WTC11 (cell line): ENCODE results near the gene PER1. TPM values are rescaled to one million over a fixed set of nuclear protein-coding genes. Genes with fewer than 3 reads are reported as not detected.

Experiments
- ATAC-seq: fragments of 200-7000 bp; cut with Tn5 transposase; 2 replicates; pipeline ENCODE4 v1.10.0; 2021; ENCODE audit warnings: mild to moderate bottlenecking, moderate library complexity
- CTCF ChIA-PET: fragments of 300-600 bp; sonication (Branson Sonifier 250); formaldehyde crosslinking; loops from one replicate; lab custom pipeline; 2021; ENCODE audit warnings: antibody characterized with exemption; lab: Charles Lee
- POLR2A ChIA-PET: fragments of 350-600 bp; sonication (Branson Sonifier 250); formaldehyde crosslinking; loops from one replicate; lab custom pipeline; 2021; ENCODE audit warnings: antibody characterized with exemption; lab: Charles Lee
- DNase-seq: peaks from one replicate; pipeline ENCODE4 v3.0.0; 2021; ENCODE audit warnings: low spot score
- H3K27ac Mint-ChIP-seq: 2 replicates; pipeline ENCODE4 v1.8.0; 2021; ENCODE audit warnings: mixed read lengths
- H3K27me3 Mint-ChIP-seq: 2 replicates; pipeline ENCODE4 v1.8.0; 2021; ENCODE audit warnings: low read depth, mild to moderate bottlenecking, moderate library complexity, mixed read lengths
- H3K36me3 Mint-ChIP-seq: 2 replicates; pipeline ENCODE4 v1.8.0; 2021; ENCODE audit warnings: mixed read lengths
- H3K4me1 Mint-ChIP-seq: 2 replicates; pipeline ENCODE4 v1.8.0; 2022; ENCODE audit warnings: mixed read lengths
- H3K4me3 Mint-ChIP-seq: 2 replicates; pipeline ENCODE4 v1.8.0; 2021; ENCODE audit warnings: mild to moderate bottlenecking, moderate library complexity, mixed read lengths
- H3K9me3 Mint-ChIP-seq: 2 replicates; pipeline ENCODE4 v1.8.0; 2021; ENCODE audit warnings: mixed read lengths
- CBFB ChIP-seq: sonication (generic); formaldehyde crosslinking; IDR thresholded peaks from 2 replicates; pipeline ENCODE4 v1.8.1; 2022; ENCODE audit warnings: mild to moderate bottlenecking, low read depth, missing genetic modification reagents
- EMX1 ChIP-seq: fragments of 250-450 bp; sonication (Bioruptor Pico); IDR thresholded peaks from 2 replicates; pipeline ENCODE4 v1.8.0; 2021; ENCODE audit warnings: mild to moderate bottlenecking
- ETV6 ChIP-seq: sonication (generic); formaldehyde crosslinking; IDR thresholded peaks from 2 replicates; pipeline ENCODE4 v1.8.1; 2022; ENCODE audit warnings: mild to moderate bottlenecking, missing genetic modification reagents
- FOXJ3 ChIP-seq: sonication (generic); formaldehyde crosslinking; IDR thresholded peaks from 2 replicates; pipeline ENCODE4 v1.9.0; 2021; ENCODE audit warnings: missing genetic modification reagents, mild to moderate bottlenecking, borderline replicate concordance
- FOXK1 ChIP-seq: sonication (generic); formaldehyde crosslinking; IDR thresholded peaks from 2 replicates; pipeline ENCODE4 v1.8.0; 2022; ENCODE audit warnings: mild to moderate bottlenecking, moderate library complexity, missing genetic modification reagents
- GRHL2 ChIP-seq: fragments of 250-450 bp; sonication (Bioruptor Pico); IDR thresholded peaks from 2 replicates; pipeline ENCODE4 v1.8.0; 2022; ENCODE audit warnings: mild to moderate bottlenecking, moderate library complexity; ENCODE audit not compliant: insufficient replicate concordance, severe bottlenecking
- JUN ChIP-seq: sonication (generic); formaldehyde crosslinking; IDR thresholded peaks from 2 replicates; pipeline ENCODE4 v1.8.0; 2023; ENCODE audit warnings: mild to moderate bottlenecking, missing genetic modification reagents
- PRRX2 ChIP-seq: fragments of 250-450 bp; sonication (Bioruptor Pico); IDR thresholded peaks from 2 replicates; pipeline ENCODE4 v1.8.0; 2021; ENCODE audit warnings: mild to moderate bottlenecking
- RELA ChIP-seq: sonication (generic); formaldehyde crosslinking; IDR thresholded peaks from 2 replicates; pipeline ENCODE4 v1.8.1; 2022; ENCODE audit warnings: missing genetic modification reagents, mild to moderate bottlenecking, borderline replicate concordance
- TEAD4 ChIP-seq: sonication (generic); formaldehyde crosslinking; IDR thresholded peaks from 2 replicates; pipeline ENCODE4 v1.8.0; 2022; ENCODE audit warnings: mild to moderate bottlenecking, missing genetic modification reagents
- ZNF121 ChIP-seq: sonication (generic); formaldehyde crosslinking; IDR thresholded peaks from 2 replicates; pipeline ENCODE4 v1.8.0; 2023; ENCODE audit warnings: missing genetic modification reagents
- ZNF219 ChIP-seq: sonication (generic); formaldehyde crosslinking; IDR thresholded peaks from 2 replicates; pipeline ENCODE4 v1.8.0; 2023; ENCODE audit warnings: missing genetic modification reagents, mild to moderate bottlenecking, borderline replicate concordance
- ZNF232 ChIP-seq: sonication (generic); formaldehyde crosslinking; IDR thresholded peaks from 2 replicates; pipeline ENCODE4 v1.8.0; 2022; ENCODE audit warnings: mild to moderate bottlenecking, missing genetic modification reagents
- ZNF263 ChIP-seq: sonication (generic); formaldehyde crosslinking; IDR thresholded peaks from 2 replicates; pipeline ENCODE4 v1.8.1; 2022; ENCODE audit warnings: low read depth, mild to moderate bottlenecking, moderate library complexity, missing genetic modification reagents
- ZNF396 ChIP-seq: fragments of 250-450 bp; sonication (Bioruptor Pico); IDR thresholded peaks from 2 replicates; pipeline ENCODE4 v1.8.0; 2021; ENCODE audit warnings: mild to moderate bottlenecking, moderate library complexity, borderline replicate concordance
- total RNA-seq: library from RNA; stranded (reverse); gene quantifications from 3 replicates; pipeline ENCODE4 v1.2.3, GENCODE V29; 2021
- TF ChIP-seq, protein P1 (sequence below): sonication (generic); formaldehyde crosslinking; IDR thresholded peaks from 2 replicates; pipeline ENCODE4 v1.8.1; 2023; ENCODE audit warnings: mild to moderate bottlenecking, missing genetic modification reagents, borderline replicate concordance
- TF ChIP-seq, protein P2 (sequence below): sonication (generic); formaldehyde crosslinking; IDR thresholded peaks from 2 replicates; pipeline ENCODE4 v1.8.1; 2023; ENCODE audit warnings: mild to moderate bottlenecking, moderate library complexity, missing genetic modification reagents
- TF ChIP-seq, protein P3 (sequence below): sonication (generic); formaldehyde crosslinking; IDR thresholded peaks from 2 replicates; pipeline ENCODE4 v1.8.0; 2022; ENCODE audit warnings: missing genetic modification reagents
- TF ChIP-seq, protein P4 (sequence below): fragments of 200-600 bp; IDR thresholded peaks from 2 replicates; pipeline ENCODE4 v1.8.0; 2022; ENCODE audit warnings: antibody characterized with exemption
- TF ChIP-seq, protein P5 (sequence below): sonication (generic); formaldehyde crosslinking; IDR thresholded peaks from 2 replicates; pipeline ENCODE4 v1.8.1; 2022; ENCODE audit warnings: low read depth, mild to moderate bottlenecking, moderate library complexity, missing genetic modification reagents, borderline replicate concordance
- TF ChIP-seq, protein P6 (sequence below): sonication (generic); formaldehyde crosslinking; IDR thresholded peaks from 2 replicates; pipeline ENCODE4 v1.8.1; 2023; ENCODE audit warnings: mild to moderate bottlenecking, missing genetic modification reagents

Gene PER1
- total RNA-seq, 1 experiment from 2014 or later: 46.9 TPM

DNA sequence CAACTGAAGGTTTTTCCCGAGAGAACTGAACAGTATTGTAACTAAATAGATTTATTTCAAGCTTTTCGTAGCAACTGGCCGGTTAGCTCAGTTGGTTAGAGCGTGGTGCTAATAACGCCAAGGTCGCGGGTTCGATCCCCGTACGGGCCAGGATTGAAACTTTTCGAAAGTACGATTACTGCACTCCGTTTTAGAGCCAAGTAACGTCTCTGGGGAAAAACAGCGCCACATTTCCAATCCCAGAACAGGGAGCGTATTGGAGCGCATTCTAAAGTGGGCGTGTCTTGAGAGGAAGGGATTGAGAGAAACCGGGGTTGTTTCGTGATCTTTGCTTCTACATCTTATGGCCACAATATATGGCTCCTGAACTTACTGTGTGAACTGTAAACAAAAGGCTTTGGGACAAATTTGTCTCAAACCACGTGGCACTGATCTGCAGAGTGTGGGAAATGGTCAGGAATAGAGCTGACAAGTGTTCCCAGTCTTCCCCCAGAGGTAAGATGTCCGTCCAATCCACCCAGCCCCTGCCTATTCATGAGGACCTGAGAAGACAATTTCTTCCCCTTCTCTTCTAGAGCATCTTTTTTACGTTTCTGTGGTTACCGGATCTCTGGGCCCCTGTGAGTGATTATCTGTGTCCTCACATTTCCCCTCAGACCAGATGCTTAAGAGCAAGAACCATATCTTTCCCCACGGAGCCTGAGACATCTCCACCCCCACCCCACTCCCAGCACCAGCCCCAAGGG, 35.5 kb upstream of the PER1 start (continued):
- TF ChIP-seq, protein P1, sequence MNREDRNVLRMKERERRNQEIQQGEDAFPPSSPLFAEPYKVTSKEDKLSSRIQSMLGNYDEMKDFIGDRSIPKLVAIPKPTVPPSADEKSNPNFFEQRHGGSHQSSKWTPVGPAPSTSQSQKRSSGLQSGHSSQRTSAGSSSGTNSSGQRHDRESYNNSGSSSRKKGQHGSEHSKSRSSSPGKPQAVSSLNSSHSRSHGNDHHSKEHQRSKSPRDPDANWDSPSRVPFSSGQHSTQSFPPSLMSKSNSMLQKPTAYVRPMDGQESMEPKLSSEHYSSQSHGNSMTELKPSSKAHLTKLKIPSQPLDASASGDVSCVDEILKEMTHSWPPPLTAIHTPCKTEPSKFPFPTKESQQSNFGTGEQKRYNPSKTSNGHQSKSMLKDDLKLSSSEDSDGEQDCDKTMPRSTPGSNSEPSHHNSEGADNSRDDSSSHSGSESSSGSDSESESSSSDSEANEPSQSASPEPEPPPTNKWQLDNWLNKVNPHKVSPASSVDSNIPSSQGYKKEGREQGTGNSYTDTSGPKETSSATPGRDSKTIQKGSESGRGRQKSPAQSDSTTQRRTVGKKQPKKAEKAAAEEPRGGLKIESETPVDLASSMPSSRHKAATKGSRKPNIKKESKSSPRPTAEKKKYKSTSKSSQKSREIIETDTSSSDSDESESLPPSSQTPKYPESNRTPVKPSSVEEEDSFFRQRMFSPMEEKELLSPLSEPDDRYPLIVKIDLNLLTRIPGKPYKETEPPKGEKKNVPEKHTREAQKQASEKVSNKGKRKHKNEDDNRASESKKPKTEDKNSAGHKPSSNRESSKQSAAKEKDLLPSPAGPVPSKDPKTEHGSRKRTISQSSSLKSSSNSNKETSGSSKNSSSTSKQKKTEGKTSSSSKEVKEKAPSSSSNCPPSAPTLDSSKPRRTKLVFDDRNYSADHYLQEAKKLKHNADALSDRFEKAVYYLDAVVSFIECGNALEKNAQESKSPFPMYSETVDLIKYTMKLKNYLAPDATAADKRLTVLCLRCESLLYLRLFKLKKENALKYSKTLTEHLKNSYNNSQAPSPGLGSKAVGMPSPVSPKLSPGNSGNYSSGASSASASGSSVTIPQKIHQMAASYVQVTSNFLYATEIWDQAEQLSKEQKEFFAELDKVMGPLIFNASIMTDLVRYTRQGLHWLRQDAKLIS (CRISPR knock-in tag): no peak
- no peak for TF ChIP-seq FOXJ3 (CRISPR knock-in tag)
- TF ChIP-seq ZNF219: no peak
- TF ChIP-seq, protein P2, sequence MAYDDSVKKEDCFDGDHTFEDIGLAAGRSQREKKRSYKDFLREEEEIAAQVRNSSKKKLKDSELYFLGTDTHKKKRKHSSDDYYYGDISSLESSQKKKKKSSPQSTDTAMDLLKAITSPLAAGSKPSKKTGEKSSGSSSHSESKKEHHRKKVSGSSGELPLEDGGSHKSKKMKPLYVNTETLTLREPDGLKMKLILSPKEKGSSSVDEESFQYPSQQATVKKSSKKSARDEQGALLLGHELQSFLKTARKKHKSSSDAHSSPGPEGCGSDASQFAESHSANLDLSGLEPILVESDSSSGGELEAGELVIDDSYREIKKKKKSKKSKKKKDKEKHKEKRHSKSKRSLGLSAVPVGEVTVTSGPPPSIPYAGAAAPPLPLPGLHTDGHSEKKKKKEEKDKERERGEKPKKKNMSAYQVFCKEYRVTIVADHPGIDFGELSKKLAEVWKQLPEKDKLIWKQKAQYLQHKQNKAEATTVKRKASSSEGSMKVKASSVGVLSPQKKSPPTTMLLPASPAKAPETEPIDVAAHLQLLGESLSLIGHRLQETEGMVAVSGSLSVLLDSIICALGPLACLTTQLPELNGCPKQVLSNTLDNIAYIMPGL: peak; percentile 88; the same call in 1 of the 2 replicates
- TF ChIP-seq ZNF263: no peak
- TF ChIP-seq EMX1 (CRISPR knock-in tag): peak; percentile 82; the same call in 1 of the 2 replicates
- TF ChIP-seq ZNF232 (CRISPR knock-in tag): no peak
- TF ChIP-seq, protein P3, sequence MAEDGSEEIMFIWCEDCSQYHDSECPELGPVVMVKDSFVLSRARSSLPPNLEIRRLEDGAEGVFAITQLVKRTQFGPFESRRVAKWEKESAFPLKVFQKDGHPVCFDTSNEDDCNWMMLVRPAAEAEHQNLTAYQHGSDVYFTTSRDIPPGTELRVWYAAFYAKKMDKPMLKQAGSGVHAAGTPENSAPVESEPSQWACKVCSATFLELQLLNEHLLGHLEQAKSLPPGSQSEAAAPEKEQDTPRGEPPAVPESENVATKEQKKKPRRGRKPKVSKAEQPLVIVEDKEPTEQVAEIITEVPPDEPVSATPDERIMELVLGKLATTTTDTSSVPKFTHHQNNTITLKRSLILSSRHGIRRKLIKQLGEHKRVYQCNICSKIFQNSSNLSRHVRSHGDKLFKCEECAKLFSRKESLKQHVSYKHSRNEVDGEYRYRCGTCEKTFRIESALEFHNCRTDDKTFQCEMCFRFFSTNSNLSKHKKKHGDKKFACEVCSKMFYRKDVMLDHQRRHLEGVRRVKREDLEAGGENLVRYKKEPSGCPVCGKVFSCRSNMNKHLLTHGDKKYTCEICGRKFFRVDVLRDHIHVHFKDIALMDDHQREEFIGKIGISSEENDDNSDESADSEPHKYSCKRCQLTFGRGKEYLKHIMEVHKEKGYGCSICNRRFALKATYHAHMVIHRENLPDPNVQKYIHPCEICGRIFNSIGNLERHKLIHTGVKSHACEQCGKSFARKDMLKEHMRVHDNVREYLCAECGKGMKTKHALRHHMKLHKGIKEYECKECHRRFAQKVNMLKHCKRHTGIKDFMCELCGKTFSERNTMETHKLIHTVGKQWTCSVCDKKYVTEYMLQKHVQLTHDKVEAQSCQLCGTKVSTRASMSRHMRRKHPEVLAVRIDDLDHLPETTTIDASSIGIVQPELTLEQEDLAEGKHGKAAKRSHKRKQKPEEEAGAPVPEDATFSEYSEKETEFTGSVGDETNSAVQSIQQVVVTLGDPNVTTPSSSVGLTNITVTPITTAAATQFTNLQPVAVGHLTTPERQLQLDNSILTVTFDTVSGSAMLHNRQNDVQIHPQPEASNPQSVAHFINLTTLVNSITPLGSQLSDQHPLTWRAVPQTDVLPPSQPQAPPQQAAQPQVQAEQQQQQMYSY (CRISPR knock-in tag): no peak
- TF ChIP-seq RELA (CRISPR knock-in tag): no peak
- no peak for TF ChIP-seq GRHL2 (CRISPR knock-in tag)
- TF ChIP-seq ETV6: no peak

DNA sequence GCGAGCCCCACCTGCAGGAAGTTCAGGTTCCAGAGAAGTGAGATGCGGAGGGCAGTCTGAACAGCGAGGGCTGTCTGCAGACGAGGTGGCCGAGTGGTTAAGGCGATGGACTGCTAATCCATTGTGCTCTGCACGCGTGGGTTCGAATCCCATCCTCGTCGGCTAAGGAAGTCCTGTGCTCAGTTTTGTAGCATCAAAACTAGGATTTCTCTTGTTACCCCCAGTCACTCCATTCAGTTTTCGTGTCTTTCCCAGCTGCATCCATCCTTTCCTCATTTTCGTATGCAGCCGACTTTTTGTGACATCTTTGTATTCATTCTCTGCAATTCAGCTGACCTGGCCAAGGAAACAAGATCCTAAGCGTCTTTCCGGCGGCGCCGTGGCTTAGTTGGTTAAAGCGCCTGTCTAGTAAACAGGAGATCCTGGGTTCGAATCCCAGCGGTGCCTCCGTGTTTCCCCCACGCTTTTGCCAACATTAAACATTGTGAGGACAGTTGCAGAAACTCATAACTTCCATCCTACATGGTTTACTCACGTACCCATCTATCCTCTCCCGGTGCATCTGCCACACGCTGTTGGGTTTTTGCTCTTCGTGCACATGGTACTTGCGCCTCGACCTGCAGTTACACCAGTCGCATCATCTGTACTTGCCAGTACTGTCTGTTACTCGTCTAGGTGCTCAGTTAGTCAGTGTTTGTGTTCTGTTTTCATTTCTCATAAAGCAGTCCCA, 34.7 kb upstream of the PER1 start:
- Mint-ChIP-seq H3K9me3 (no peaks in the 10 kb centered on the region), H3K36me3 (no peaks in the 10 kb centered on the region), H3K4me1 (peaks cover 15% of the 10 kb centered on the region), H3K27ac (no peak overlapping the region), H3K27me3 (no peaks in the 10 kb centered on the region; the same call in 1 of the 2 replicates), H3K4me3 (no peak overlapping the region)
- POLR2A ChIA-PET: interaction anchor here (1.1 to 1.3 kb wide), 3 partner anchors 23 to 40 kb away, joined by 3 read pairs; partner anchors contain the start of gene AURKB
- peak; percentile 38 for ATAC-seq
- CTCF ChIA-PET: interaction anchor here (1.4 to 3.8 kb wide), 3 partner anchors 36 to 113 kb away, joined by 4 to 24 read pairs (median 15); partner anchors contain the start of gene ALOXE3
- DNase-seq: peak; percentile 97
- no peak for TF ChIP-seq ZNF396
- TF ChIP-seq ZNF121 (CRISPR knock-in tag): no peak
- TF ChIP-seq, protein P4, sequence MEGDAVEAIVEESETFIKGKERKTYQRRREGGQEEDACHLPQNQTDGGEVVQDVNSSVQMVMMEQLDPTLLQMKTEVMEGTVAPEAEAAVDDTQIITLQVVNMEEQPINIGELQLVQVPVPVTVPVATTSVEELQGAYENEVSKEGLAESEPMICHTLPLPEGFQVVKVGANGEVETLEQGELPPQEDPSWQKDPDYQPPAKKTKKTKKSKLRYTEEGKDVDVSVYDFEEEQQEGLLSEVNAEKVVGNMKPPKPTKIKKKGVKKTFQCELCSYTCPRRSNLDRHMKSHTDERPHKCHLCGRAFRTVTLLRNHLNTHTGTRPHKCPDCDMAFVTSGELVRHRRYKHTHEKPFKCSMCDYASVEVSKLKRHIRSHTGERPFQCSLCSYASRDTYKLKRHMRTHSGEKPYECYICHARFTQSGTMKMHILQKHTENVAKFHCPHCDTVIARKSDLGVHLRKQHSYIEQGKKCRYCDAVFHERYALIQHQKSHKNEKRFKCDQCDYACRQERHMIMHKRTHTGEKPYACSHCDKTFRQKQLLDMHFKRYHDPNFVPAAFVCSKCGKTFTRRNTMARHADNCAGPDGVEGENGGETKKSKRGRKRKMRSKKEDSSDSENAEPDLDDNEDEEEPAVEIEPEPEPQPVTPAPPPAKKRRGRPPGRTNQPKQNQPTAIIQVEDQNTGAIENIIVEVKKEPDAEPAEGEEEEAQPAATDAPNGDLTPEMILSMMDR: no peak
- TF ChIP-seq JUN (CRISPR knock-in tag): peak; percentile 72; the same call in 1 of the 2 replicates
- TF ChIP-seq, protein P5, sequence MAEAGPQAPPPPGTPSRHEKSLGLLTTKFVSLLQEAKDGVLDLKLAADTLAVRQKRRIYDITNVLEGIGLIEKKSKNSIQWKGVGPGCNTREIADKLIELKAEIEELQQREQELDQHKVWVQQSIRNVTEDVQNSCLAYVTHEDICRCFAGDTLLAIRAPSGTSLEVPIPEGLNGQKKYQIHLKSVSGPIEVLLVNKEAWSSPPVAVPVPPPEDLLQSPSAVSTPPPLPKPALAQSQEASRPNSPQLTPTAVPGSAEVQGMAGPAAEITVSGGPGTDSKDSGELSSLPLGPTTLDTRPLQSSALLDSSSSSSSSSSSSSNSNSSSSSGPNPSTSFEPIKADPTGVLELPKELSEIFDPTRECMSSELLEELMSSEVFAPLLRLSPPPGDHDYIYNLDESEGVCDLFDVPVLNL (CRISPR knock-in tag): no peak
- peak; percentile 91; the same call in 1 of the 2 replicates for TF ChIP-seq ZNF232 (CRISPR knock-in tag)
- no peak for TF ChIP-seq TEAD4 (CRISPR knock-in tag)
- TF ChIP-seq FOXK1 (CRISPR knock-in tag): peak; percentile 58; the same call in 1 of the 2 replicates
- TF ChIP-seq, protein P6, sequence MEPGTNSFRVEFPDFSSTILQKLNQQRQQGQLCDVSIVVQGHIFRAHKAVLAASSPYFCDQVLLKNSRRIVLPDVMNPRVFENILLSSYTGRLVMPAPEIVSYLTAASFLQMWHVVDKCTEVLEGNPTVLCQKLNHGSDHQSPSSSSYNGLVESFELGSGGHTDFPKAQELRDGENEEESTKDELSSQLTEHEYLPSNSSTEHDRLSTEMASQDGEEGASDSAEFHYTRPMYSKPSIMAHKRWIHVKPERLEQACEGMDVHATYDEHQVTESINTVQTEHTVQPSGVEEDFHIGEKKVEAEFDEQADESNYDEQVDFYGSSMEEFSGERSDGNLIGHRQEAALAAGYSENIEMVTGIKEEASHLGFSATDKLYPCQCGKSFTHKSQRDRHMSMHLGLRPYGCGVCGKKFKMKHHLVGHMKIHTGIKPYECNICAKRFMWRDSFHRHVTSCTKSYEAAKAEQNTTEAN: peak; percentile 46; the same call in 1 of the 2 replicates
- 0 out of 2 replicates have a peak, but pooled peaks have one; percentile 69 for TF ChIP-seq PRRX2 (CRISPR knock-in tag)
- no peak for TF ChIP-seq CBFB
